GM21717 (cell line): ENCODE data around the gene MTERF1.
"Not testable (repeated sequence)": the region's sequence is repeated elsewhere in the genome, so short reads cannot be mapped to it uniquely, and the experiment has no call there.

Experiments used
- ATAC-seq: cut with Tn5 transposase; IDR thresholded peaks from one replicate; pipeline ENCODE4 v1.9.1; 2021; ENCODE audit warnings: mild to moderate bottlenecking, moderate library complexity; ENCODE audit not compliant: unreplicated experiment

Gene MTERF1

DNA sequence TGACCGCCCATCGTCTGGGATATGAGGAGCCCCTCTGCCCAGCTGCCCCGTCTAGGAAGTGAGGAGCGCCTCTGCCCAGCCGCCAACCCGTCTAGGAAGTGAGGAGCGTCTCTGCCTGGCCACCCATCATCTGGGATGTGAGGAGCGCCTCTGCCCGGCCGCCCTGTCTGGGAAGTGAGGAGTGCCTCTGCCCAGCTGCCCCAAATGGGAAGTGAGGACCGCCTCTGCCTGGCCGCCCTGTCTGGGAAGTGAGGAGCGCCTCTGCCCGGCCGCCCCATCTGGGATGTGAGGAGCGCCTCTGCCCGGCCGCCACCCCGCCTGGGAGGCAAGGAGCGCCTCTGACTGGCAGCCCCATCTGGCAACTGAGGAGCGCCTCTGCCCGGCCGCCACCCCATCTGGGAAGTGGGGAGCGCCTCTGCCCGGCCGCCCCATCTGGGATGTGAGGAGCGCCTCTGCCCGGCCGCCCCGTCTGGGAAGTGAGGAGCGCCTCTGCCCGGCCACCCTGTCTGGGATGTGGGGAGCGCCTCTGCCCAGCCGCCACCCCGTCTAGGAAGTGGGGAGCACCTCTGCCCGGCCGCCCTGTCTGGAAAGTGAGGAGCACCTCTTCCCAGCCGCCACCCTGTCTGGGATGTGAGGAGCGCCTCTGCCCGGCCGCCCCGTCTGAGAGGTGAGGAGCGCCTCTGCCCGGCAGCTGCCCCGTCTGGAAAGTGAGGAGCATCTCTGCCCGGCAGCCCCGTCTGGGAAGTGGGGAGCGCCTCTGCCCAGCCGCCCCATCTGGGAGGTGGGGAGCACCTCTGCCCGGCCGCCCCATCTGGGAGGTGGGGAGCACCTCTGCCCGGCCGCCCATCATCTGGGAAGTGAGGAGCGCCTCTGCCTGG is 7.1 kb upstream of the MTERF1 start:
- not testable (repeated sequence) for ATAC-seq

DNA sequence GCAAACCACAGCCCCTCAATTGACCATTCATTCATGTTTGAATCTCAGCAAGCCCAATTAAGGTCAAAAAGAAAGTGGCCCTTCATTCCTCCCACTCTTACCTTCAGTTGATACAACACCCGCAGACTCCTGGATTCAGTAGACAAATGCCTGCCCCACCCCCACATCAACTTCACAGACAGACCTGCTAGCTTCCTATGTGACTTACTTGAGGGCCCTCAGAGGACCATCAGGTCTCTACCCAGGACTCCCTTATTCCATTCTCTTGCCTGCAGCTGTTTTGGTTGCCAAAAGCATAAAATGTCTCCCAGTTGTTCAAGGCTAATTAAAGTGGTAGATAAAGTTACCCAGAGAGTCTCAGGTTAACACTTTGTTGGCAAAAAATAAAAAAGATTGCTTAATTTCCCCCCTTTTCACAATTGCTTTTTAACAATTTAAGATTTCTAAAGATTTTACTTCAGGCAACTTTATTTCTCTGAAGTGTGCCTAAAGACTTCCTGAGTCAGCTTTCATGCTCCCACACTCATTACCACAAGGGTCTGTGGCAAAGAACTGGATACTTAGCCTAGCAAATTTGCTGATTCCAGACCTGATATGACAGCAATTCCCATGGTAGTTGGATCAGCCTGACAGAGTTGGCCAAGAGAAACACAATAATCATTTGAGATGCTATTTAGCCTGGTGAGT is 3.3 kb upstream of the MTERF1 start:
- no peak for ATAC-seq

DNA sequence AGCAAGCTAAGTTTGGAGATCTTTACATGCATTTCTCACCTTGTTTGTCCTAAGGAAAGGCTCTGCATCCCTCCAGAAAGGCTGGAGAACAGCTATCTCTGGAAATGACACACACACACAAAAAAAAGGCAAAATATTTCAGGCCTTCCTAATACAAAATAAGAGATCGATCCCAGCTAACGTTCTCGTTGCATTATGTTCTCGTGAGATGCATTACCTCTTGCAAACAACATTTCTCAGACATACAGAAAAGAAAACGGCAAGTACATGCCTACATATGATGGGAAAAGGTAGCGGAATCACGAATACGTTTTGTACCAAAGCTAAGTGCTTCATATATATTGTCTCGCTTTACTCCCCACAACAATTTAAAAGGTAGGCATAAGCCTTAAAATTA is 488 bp downstream of the MTERF1 start:
- no peak for ATAC-seq

DNA sequence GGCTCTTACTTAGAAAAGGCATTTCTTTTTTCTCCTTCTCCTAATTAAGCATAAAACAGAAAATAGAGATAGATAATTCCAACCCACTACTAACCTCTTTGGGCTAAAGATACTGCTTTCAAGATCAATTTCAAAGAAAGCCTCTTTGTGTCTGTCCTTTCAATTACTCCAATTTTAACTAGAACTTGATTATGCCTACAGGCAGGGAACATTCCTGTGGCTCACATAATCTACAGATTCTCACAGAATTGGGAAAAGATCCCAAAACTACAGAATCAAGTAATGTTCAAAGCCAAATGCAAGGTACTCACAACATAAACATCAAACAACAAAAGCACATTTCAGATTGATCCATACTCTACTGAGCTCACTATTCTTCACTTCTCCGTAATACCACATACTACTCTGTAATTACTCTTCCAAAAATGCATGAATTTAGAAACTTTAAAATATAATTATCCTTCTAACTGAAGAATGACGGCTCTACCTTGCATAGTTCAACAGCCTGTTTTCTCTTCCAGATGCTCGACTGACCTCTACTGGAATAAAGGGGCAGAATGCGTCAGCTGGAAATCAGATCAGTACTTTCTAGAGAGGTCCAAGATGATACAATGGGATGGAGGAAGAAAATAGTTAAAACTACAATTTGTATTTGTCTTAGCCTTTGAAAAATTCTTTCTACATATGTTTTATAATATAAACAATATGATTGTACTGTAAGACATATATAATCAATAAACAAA is 3.9 kb downstream of the MTERF1 start:
- no peak for ATAC-seq

DNA sequence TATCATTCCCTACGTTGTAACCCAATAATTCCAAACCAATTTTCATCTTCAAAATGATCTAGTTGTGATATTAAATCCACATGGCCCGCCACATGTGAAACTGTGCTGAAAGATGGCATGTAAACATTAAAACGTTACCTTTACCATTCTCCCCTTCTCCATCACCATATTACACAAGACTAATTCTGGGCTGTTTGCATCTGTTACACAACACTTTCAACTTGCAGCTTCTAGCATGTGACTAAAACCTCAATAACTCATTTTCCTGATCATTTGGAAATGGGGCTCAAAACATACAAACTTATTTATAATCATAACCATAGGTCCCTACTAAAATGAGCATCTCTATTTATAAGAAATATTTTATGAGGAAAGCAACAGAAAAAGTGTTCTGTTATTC is 4.7 kb downstream of the MTERF1 start:
- no peak for ATAC-seq

DNA sequence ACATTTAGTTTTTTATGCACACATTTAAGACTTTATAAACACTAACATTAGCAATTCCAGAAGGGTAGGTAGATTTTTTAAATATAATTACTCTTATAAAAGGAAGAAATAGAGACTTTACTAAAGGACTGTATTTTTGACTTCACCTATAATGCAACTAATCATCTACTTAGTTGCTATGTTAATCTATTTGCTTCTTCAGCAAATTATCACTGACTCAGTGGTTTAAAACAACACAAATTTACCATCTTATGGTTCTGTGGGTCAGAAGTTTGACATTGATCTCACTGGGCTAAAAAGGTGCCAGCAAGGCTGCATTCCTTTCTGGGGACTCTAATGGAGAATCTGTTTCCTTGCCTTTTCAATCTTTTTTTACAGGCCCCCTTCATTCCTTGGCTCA is 7.6 kb downstream of the MTERF1 start:
- ATAC-seq, result no peak

DNA sequence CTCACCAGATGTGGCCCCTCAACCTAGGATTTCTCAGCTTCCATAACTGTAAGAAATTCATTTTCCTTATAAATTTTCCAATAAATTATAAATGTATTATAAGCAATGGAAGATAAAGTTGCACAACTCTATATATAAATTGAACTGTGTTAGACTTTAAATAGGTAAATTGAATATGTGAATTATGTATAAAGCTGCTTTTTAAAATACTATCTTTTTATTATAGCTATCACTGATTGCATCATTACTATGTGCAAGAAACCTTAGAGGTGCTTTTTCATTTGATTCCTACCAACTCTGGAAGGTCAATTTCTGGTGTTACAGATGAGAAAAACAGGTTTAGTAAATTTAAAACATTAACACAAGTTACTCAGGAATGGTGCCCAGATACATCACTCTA is 8.4 kb downstream of the MTERF1 start:
- ATAC-seq, result no peak

DNA sequence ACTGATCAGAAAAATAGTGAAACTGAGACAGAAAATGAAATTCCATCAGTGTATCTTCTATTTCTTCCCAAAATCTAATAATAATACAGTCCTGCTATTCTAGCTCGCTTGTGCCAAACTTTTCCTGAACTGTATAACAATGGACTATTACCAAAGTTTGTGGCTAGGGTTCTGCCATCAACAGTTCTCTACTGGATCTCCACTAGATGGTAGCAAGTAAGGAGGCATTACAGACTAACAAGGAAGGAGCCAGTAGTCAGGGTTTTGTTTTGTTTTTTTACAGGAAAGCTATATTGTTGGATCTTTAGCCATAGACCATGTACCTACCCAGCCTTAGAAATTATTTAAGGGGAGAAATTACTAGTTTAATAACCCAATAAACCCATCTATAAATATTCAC is 10.8 kb downstream of the MTERF1 start:
- ATAC-seq, result no peak

DNA sequence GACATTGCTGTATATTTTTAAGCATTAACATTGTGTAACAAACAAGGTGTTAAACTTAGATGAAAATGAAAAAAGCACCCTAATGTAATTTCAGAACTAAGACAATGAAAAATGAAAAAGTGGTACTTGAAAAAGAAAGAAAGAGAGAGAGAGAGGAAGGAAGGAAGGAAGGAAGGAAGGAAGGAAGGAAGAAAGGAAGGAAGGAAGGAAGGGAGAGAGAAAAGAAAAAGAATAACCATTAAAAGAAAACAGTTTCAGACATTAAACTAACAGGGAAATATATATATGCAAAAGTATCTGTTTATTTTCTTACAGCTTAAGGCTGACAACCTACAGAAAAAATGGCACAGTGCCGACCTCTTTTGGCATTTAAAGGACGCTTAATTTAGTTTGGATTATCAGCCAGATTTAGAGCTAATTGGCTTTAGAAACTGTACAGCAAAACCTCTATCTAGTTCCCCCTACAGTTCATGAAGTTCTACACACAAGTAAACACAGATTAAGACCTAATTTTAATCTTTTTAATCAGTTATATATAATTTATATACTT is 13.8 kb downstream of the MTERF1 start:
- no peak for ATAC-seq

DNA sequence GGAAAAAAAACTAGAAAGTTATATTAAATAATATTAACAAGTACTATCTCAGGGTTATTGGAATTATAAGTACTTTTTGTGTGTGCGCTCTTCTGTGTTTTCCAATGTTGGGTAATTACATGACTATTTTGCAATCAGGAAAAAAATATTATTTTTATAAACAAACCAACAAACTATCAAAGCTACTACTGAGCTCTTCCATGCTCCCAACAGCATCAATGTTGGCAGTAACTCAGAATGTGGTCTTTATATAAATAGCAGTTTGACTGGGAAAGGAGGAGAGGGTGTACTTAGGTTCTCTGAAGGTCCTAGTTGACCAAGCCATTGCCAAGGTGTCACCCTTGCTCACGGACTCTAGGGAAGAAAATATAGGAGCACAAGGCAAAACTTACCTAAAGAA is 15.0 kb downstream of the MTERF1 start:
- no peak for ATAC-seq

DNA sequence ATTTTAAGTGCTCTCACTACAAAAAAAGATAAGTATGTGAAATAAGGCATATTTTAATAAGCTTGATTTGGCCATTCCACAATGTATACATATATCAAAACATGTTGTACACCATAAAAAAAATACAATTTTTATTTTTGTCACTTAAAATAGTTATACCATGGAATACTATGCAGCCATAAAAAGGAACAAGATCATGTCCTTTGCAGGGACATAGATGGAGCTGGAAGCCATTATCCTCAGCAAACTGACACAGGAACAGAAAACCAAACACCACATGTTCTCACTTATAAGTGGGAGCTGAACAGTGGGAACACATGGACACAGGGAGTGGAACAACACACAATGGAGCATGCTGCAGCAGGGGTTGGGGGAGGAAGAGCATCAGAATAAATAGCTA is 15.9 kb downstream of the MTERF1 start:
- not testable (repeated sequence) for ATAC-seq

DNA sequence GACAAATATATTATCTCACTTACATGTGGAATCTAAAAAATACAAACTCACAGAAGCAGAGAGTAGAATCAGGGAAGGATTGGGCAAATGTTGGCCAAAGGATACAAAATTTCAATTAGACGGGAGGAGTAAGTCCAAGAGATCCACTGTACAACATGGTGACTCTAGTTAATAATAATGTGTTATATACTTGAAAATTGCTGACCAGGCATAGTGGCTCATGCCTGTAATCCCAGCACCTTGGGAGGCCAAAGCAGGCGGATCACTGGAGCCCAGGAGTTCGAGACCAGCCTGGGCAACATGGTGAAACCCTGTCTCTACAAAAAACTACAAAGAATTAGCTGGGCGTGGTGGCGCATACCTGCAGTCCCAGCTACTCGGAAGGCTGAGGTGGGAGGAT is 16.4 kb downstream of the MTERF1 start:
- ATAC-seq, result no peak

DNA sequence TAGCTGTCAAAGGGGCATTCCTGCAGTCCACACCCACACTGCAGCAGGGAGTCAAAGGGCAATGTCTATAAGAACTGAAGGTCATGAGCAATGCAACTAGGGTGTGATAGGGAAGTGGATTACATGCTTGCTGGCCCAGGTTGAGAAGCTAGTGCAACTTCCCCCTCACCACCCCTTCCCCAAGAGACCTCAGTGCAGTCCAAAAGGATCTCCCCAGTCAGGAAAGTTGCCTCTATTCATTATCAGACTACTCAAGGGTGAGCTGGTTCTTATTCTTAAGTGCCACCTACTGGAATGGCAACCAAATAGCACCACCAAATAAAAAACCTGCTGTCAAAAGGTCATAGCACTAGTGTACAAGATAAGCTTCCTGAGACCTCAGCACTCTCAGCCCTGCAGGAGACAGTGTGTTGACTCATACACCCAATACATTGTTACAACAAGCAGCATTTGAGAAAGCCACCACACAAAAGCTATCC is 28.2 kb downstream of the MTERF1 start:
- no peak for ATAC-seq

DNA sequence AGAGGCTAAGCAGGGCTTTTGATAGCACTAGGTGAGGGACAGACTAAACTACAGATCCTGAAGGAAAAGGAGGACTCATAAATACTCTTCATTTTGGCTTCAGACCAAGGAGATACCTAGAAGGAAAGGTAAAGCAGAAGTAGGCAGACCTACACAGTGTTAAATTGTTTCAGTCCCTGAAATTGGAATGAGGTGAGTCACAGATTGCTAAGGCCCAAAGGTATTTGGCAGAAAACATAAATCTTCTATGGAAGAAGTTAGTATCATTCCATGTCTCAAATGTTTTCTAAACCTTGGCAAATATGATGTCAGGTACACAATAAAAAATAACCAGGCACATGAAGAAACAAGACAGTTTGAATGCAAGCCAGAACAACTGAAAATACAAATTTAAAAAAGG is 30.0 kb downstream of the MTERF1 start:
- no peak for ATAC-seq

DNA sequence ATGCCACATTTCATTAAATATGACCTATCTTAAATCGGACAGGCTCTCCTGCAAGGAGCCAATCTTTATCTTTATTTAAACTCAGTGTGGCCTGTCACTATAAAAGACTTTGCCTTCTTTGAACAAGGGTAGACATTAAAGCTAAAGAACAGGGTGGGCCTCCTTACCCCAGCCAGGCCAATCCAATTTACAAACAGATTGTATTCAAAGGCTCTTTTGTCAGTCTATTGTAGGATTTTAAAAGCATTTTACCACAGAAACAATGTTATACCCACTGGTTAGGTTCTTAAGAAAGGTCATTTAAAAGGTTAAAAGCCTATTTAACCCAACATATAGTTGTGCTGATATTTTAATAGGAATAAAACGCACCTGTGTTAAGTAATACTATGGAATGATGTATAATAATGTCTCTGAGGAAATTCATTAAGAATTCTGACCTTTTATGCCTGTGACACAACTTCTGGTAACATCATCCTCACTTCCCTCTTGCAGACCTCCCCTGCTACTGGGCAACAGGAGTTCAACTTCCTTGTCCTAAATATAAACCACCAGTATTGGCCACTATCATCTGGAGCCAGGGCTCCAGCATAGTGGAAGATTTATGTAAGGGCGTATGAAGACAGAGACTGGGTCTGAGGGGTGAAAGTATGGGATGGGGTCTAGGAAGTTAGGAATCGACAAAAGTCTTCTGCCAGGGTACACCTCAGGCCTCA is 32.5 kb downstream of the MTERF1 start:
- no peak for ATAC-seq

DNA sequence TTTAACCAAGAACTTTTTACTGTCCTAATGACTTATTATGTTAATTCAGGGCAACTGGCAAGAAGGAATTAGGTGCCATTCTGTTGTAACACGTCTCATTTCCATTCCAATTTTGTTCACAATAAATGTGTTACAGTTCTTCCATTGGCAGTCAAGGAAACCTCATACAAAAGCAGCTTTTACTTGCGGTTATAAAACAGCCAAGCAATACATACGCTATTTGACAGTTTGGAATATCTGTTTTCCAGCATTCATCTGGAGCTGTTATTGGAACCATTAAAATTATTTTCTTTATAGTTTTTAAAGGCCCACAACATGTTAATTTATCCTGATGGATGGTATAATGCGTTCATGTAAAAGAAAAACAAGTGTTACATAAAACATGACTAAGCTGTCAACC is 33.3 kb downstream of the MTERF1 start:
- no peak for ATAC-seq

DNA sequence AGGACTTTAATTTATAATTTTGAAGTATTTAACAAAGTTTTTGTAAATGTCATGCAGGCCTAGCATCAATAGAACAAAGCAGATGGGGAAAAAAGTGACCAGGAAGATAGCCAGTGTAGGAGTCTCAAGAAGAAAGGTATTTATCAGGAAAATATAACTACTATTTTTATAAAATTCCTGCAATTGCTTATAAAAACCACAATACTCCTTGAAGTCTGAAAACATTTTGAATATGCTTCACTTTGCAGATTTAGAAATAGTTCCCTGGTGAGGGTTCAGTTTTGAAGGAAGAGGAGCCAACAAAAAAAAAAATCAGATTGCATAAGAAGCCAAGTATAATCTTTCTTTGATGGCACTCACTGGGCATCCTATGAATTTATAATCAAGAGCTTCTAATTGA is 34.1 kb downstream of the MTERF1 start:
- no peak for ATAC-seq

DNA sequence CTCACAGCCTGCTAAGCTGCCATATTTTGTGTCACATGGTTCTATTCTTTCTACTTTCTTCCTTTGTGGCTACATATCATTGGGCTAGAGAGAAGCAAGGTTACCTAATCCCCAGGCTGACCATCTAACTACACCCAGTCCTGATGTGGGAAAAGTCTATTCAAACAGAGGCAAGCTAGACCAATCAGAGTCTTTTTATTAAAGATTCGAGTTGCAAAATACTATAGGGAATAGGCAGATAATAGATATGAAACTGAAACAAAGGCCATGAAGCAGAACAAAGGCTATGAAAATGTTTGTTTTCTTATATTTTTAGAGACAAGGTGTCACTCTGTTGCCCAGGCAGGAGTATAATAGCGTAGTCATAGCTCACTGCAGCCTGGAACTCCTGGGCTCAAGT is 36.7 kb downstream of the MTERF1 start:
- ATAC-seq, result peak; percentile 77

DNA sequence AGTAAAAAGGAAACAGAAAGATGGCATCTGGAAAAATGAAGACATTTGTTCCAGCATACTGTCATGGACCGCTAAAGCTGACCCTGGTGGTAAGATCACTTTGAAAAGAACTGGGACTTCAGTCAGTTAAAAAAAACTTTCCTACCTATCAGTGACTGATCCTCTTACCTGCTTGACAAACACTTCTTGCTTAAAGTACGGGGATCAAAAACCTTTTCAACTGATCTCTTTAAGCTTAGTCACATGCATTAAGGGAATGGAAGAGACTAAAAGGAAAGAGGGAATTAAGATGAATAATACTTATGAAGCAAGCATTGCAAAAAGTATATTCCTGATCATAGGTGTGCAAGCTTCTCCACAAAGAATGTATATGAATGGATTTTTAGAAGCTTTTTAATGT is 42.1 kb downstream of the MTERF1 start:
- ATAC-seq, result no peak

DNA sequence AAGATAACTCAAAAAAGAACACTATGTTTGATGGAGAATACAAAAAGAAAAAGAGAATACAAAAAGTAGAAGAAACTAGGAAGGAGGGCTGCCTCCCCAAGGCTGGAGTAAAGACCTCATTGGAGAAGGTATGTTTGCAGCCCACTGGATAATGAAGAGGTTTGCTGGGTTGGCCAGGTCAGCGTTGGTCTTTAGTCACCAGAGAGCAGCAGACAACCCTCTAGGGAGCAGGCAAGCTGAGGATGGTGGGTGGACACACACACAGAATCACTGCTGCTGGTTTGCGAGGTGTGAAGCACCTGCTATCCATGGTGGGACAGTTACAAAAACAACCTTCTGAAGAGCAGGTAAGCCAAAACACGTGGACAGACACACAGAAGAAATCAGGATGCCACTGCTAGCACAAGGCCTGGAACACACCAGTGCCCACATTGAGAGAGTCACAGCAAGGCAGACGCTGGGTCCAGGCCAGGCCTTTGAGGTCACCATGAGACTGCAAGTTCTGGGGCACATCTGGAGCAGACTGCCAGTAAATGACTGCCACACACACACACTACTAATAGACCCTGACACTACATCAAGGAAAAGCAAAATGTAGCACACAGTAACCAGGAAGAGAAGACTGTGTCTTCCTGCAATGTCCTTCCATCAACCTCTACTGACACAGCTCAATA is 43.0 kb downstream of the MTERF1 start:
- no peak for ATAC-seq
